GM12874 (cell line): ENCODE data around the gene DCTN4.

Experiments
- TF ChIP-seq, protein P1 (sequence below): IDR thresholded peaks from 2 replicates; pipeline ENCODE4 v1.5.1; 2011; ENCODE audit warnings: low read depth, mild to moderate bottlenecking, control low read depth, low read length, moderate library complexity; ENCODE audit not compliant: insufficient read depth

The DCTN4 gene

DNA sequence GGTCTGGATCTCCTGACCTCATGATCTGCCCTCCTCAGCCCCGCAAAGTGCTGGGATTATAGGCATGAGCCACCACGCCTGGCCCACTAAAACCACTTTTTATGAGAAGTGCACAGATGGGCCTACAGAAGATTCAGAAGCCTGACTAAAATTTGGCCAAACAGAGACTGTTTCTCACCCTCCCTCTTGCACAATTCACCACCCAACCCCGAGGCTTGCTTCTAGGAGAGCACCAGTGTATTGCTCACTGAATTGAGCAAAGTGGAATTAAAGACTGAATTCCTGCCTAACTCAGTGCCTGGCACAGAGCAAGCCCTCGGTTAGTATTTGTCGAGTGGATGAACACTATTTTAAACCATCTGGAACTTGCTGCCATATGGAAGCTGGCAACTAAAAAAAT, 3.4 kb upstream of the DCTN4 start:
- TF ChIP-seq, protein P1, sequence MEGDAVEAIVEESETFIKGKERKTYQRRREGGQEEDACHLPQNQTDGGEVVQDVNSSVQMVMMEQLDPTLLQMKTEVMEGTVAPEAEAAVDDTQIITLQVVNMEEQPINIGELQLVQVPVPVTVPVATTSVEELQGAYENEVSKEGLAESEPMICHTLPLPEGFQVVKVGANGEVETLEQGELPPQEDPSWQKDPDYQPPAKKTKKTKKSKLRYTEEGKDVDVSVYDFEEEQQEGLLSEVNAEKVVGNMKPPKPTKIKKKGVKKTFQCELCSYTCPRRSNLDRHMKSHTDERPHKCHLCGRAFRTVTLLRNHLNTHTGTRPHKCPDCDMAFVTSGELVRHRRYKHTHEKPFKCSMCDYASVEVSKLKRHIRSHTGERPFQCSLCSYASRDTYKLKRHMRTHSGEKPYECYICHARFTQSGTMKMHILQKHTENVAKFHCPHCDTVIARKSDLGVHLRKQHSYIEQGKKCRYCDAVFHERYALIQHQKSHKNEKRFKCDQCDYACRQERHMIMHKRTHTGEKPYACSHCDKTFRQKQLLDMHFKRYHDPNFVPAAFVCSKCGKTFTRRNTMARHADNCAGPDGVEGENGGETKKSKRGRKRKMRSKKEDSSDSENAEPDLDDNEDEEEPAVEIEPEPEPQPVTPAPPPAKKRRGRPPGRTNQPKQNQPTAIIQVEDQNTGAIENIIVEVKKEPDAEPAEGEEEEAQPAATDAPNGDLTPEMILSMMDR = no peak

DNA sequence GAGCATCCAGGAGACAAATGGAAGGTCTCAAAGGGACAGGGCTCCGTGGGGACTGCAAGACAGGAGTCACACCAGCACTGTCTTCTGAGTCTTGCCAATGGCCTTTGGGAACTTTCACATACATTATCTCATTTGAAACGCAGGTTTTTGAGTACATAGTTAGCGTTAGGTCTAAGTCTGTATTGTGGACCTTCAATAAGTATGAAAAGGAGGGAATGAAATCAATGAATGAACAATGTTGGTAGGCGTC, 442 bp upstream of the DCTN4 start:
- TF ChIP-seq, protein P1 = no peak

DNA sequence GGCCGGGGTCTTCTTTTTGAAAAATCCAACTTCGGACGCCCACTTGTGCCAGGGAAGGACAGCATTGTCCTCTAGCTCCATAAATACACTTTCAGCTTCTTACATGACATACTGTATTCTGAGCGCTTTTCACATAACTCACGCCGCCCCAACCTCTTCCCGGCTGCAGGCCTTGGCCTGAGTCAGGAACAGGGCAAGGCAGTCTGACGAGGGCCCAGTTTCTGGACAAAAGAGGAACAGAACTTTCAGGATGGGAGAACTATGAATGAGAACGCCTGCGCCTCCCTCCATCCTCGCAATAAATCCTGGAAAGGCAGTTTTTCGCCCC, 650 bp downstream of the DCTN4 start:
- TF ChIP-seq, protein P1 = no peak

DNA sequence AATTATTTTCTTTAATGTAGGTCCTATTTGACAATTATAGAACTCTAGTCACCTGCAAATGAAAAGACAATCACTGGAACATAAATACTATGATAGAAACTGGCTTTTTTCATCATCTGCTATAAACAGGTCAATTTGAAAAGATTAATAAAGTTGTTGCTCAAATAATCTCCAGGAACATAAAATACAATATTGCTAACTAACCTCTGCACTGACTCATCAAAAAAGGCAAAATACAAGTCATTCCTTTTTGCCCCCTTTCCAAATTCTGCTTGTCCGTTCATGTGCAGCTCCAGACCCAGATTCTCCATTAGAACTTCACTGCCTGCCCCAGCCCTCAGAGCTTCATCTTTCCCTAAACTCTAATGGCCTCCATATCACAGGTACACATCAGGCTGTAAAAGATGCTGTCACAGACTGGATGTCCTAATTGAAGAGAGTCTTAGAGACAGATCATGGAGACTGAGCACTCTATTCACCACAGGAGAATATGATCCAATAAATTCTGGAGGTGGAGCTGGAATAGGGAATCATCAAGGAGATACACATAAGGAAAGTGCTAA, 1.6 kb downstream of the DCTN4 start:
- TF ChIP-seq, protein P1 = no peak

DNA sequence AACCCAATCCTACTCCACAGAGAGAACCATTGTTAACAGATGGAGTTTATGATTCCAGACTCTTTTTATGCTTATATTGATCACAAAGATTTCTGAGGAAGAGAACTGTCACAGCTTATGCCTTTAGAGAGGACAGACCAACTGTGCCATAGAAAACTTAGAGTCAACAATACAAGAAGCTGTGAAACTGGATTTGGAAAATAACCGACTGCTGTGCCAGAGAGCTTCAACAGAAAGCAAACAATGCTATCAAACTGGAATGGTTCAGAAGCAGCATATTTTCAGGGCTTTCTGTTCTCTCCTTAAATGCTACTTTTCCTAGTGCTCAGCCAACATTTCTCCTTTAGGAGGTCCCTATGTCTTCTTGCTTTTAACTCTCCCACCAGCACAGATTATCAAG, 5.0 kb downstream of the DCTN4 start:
- TF ChIP-seq, protein P1 = no peak

DNA sequence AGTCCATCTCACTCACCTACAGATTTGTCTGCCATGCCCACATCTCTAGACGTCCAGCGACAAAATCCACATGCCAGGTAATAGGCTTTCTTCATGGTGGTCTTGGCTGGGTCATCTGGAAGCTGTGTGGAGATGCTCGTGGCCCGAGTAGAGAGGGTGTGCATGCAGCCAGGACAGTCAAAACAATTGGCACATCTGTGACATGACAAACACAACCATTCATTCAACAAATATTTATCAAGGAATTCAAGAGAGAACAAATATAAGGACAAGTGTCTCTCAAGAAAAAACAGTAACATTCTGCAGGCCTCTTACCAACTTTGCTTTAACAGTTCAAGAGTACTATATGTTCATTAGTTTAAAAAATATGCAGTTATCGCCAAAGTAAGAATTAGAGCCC, 5.4 kb downstream of the DCTN4 start:
- TF ChIP-seq, protein P1 = no peak

DNA sequence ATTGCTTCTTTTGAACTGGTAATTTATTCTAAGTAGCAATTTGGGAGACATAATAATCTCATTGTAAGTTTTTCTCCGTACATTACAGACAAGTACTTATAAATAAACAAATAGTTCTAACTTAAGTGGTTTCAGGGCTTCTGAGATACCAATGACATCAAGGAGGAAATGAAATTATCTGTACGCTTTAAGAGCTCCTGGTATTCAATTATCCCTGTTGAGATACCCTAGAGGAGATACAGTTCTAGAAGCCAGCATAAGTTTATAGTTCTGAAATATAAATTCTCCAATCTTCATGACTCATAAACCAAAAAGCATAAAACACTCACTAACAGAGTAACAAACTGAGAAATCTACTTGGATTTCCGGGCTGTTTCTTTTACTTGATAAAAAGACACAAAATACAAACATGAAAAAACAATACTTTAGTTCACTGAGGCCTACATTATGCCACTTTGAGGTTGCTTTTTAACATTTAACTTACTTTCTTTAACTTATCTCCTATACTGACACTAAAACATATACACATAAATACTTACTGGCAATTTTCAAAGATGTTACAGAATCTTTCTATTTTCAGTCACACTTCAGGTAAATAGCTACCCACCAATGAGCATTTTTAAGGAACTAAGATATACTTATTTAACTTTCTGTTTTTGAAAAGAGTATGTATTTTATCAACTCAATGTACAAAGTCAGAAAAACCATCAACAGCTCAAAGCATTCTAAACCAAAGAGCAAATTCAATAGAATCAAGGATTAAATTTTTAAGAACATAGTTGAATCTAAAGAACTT, 7.5 kb downstream of the DCTN4 start:
- TF ChIP-seq, protein P1 = no peak
